Measurements from ENCODE around the gene NUDT11. TPM values are rescaled to one million over a fixed set of nuclear protein-coding genes. Genes with fewer than 3 reads are reported as not detected.
"Not testable (repeated sequence)": the region's sequence is repeated elsewhere in the genome, so short reads cannot be mapped to it uniquely, and the experiment has no call there.

The NUDT11 gene
- polyA plus RNA-seq (2011; rRNA removed) = 17.4 and 20.2 TPM in 2 replicates
- polyA minus RNA-seq (2011; rRNA and poly(A)+ RNA removed) = 6.0 and 10.2 TPM in 2 replicates

DNA sequence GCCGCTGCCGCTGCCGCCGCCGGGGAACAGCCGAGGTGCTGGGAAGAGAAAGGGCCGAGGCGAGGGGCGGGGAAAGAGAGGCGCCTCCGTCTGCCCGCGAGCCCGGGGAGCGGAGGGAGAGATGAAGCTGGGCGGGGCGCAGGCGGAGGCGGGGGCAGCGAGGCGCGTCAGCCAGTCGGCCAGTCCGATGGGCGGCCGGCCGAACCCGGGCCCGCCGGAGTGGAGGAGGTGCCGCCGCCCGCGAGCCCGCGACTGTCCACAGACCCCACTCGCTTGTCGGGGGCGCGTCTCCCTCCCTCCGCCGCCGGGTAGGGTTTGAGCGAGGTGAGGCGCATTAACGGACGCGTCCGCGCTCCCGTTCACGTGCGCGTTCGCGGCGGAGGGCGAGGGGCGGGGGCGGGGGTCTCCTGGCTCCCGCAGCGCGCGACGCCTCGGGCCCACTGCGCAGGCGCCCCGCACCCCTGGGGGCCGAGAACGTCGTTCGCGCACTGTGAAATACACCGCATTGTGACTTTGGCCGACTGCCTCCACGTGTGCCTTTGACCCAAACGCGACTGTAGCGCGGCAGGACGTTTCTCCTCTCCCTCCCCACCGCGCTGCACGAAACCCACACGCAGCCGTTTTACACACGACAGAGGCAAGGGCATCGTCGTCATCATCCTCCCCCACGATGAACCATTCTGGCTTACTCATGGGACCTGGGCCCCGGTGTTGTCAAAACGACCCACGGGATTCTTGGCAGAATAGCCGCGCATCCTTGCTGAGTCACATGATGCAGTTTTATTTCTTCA is at the start of gene NUDT11:
TSS of gene NUDT11 (minus strand) at position 92 of the 791 bp plus-strand sequence. CDS start 148 bp downstream, outside the sequence.
- ChIA-PET POLR2A (interaction anchor here (1.0 kb wide), 1 partner anchor 9 kb away, joined by 3 read pairs; no protein-coding TSS in a partner anchor), CTCF (interaction anchor here (0.9 kb wide), 1 partner anchor 9 kb away, joined by 3 read pairs; no protein-coding TSS in a partner anchor)
- peak within 1 kb of the TSS; percentile 47 for H3K27ac ChIP-seq (ENCODE audit: low read depth, low read length)
- H3K9me3 ChIP-seq (ENCODE audit: control insufficient read depth, insufficient read depth, low read length) = no peaks in the 10 kb centered on the region
- H3K4me3 ChIP-seq (ENCODE audit: low read depth, low read length) = peak within 1 kb of the TSS; percentile 63
- DNase-seq (ENCODE audit: low read depth, low spot score) = no peak
- TF ChIP-seq CTCF (IDR thresholded peaks at IDR 0.05; ENCODE audit: low read depth, low read length) = no peak
- no peaks in the 10 kb centered on the region for H3K27me3 ChIP-seq (ENCODE audit: control insufficient read depth, insufficient read depth, low read length)

DNA sequence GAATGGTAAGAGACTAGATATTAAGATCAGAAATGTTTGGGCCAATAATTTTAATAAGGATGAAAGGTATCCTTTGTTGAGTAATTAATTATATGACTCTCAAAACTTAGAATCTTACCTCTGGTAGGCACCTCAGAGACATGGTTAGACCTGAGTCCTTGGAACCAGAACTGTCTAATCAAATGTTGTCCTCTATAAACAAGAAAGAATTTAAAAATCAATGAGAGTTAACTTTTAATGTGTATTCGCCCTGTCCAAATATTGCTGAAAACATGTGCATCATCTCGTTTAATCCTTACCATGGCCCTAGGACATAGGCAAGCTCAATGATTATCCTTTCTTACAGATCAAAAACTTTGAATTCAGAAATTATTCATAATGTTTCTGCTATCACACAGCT is 24.0 kb upstream of the NUDT11 start:
- CTCF ChIA-PET = no interaction called here

GRCh38 chrX:51519131-51519530 is 22.7 kb upstream of the NUDT11 start:
- H3K4me3 ChIP-seq (ENCODE audit: low read depth, low read length); CTCF ChIA-PET; DNase-seq (ENCODE audit: low read depth, low spot score); H3K27ac ChIP-seq (ENCODE audit: low read depth, low read length); POLR2A ChIA-PET; H3K9me3 ChIP-seq (ENCODE audit: control insufficient read depth, insufficient read depth, low read length); H3K27me3 ChIP-seq (ENCODE audit: control insufficient read depth, insufficient read depth, low read length): not testable (repeated sequence)

More for the DNA sequence above, 24.0 kb upstream of the NUDT11 start:
- POLR2A ChIA-PET = no interaction called here
- Histone ChIP-seq H3K9me3 (ENCODE audit: control insufficient read depth, insufficient read depth, low read length) (no peaks in the 10 kb centered on the region), H3K4me3 (ENCODE audit: low read depth, low read length) (no peak overlapping the region), H3K27me3 (ENCODE audit: control insufficient read depth, insufficient read depth, low read length) (no peaks in the 10 kb centered on the region), H3K27ac (ENCODE audit: low read depth, low read length) (no peak overlapping the region)
- no peak for TF ChIP-seq CTCF (IDR thresholded peaks at IDR 0.05; ENCODE audit: low read depth, low read length)
- DNase-seq (ENCODE audit: low read depth, low spot score) = no peak

DNA sequence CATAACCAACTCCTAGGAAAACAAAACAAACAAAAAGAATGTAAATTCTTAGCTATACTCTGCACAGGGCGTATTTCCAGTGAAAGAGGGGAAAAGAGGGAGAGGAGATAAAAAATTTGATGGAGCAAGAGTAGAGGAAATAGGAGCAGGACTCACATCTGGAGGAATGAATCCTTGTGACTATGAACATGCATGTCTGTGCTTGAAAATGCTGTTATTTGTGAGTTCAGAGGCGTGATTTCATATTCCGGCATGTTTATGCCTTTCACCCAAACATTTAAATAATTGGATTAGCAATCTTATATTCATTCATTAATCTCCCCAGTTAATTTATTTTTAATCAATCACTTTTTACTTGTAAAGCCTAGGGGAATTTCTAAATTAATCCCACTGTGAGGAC is 11.2 kb upstream of the NUDT11 start:
- no peak overlapping the region for H3K4me3 ChIP-seq (ENCODE audit: low read depth, low read length)

GRCh38 chrX:51495701-51496488 is 497 bp downstream of the NUDT11 start:
- H3K9me3 ChIP-seq (ENCODE audit: control insufficient read depth, insufficient read depth, low read length); DNase-seq (ENCODE audit: low read depth, low spot score); H3K27me3 ChIP-seq (ENCODE audit: control insufficient read depth, insufficient read depth, low read length): not testable (repeated sequence)
- Histone ChIP-seq H3K4me3 (ENCODE audit: low read depth, low read length) (peak overlapping the region; percentile 63), H3K27ac (ENCODE audit: low read depth, low read length) (peak overlapping the region; percentile 47)
- CTCF ChIA-PET = interaction anchor here (0.9 kb wide), 1 partner anchor 8 kb away, joined by 3 read pairs; no protein-coding TSS in a partner anchor
- POLR2A ChIA-PET = interaction anchor here (1.0 kb wide), 1 partner anchor 8 kb away, joined by 3 read pairs; no protein-coding TSS in a partner anchor

More for the DNA sequence above, 11.2 kb upstream of the NUDT11 start:
- Histone ChIP-seq H3K27ac (ENCODE audit: low read depth, low read length) (no peak overlapping the region), H3K27me3 (ENCODE audit: control insufficient read depth, insufficient read depth, low read length) (no peaks in the 10 kb centered on the region), H3K9me3 (ENCODE audit: control insufficient read depth, insufficient read depth, low read length) (no peaks in the 10 kb centered on the region)
- DNase-seq (ENCODE audit: low read depth, low spot score) = no peak
- ChIA-PET CTCF (no interaction called here), POLR2A (no interaction called here)
- TF ChIP-seq CTCF (IDR thresholded peaks at IDR 0.05; ENCODE audit: low read depth, low read length) = no peak

All from AG04450 (cell line).